Suprapubic skin (tissue), 4 donors: Measurements from ENCODE around the gene WDR62. TPM values are rescaled to one million over a fixed set of nuclear protein-coding genes. Genes with fewer than 3 reads are reported as not detected.

Experiments used
- DNase-seq, 2 donors: peaks; one replicate each; pipeline ENCODE4 v3.0.0-alpha.2; 2019; ENCODE audit warnings: low spot score in 2 of 2
- H3K27ac ChIP-seq: fragments of 200-600 bp; sonication (generic); one replicate; pipeline ENCODE4 v1.5.1; 2019
- H3K27me3 ChIP-seq: fragments of 200-600 bp; sonication (generic); one replicate; pipeline ENCODE4 v1.5.1; 2019
- H3K36me3 ChIP-seq: fragments of 200-600 bp; sonication (generic); one replicate; pipeline ENCODE4 v1.5.1; 2019
- H3K4me1 ChIP-seq: fragments of 200-600 bp; sonication (generic); one replicate; pipeline ENCODE4 v1.5.1; 2019
- H3K4me3 ChIP-seq: fragments of 200-600 bp; sonication (generic); one replicate; pipeline ENCODE4 v1.5.1; 2019; ENCODE audit warnings: mild to moderate bottlenecking
- H3K9me3 ChIP-seq: fragments of 200-600 bp; sonication (generic); one replicate; pipeline ENCODE4 v1.5.1; 2019
- CTCF ChIP-seq, 2 donors: fragments of 200-600 bp in 1 of 2; fragments of 450-650 bp in 1 of 2; sonication (generic) in 1 of 2; IDR thresholded peaks; one replicate each; pipeline ENCODE4 v1.5.1; 2016 to 2019; ENCODE audit warnings: antibody characterized with exemption in 2 of 2, mild to moderate bottlenecking in 1 of 2, moderate library complexity in 1 of 2
- EP300 ChIP-seq: sonication (generic); formaldehyde crosslinking; IDR thresholded peaks from one replicate; pipeline ENCODE4 v1.6.1; 2017; ENCODE audit warnings: antibody characterized with exemption
- POLR2A ChIP-seq, 2 donors: fragments of 450-650 bp; IDR thresholded peaks; one replicate each; pipeline ENCODE4 v1.6.1; 2017; ENCODE audit warnings: antibody characterized with exemption in 2 of 2, mild to moderate bottlenecking in 2 of 2, moderate library complexity in 2 of 2
- POLR2AphosphoS5 ChIP-seq, 3 donors: sonication (generic); formaldehyde crosslinking; IDR thresholded peaks; one replicate each; pipeline ENCODE4 v1.6.1; 2017; ENCODE audit warnings: antibody characterized with exemption in 3 of 3
- WGBS: methylation state at CpG from one replicate; pipeline ENCODE4 v1.1.5; 2018; 5-methylcytosine and 5-hydroxymethylcytosine counted together
- total RNA-seq, 4 donors: library from RNA; depleted of rRNA; stranded (reverse); fragments of >200 nt; gene quantifications; one replicate each; pipeline ENCODE4 v1.1.0, GENCODE V29; 2016

Gene WDR62
- total RNA-seq, 4 donors from 2014 or later = 1.4 to 3.7 (median 1.8) TPM

DNA sequence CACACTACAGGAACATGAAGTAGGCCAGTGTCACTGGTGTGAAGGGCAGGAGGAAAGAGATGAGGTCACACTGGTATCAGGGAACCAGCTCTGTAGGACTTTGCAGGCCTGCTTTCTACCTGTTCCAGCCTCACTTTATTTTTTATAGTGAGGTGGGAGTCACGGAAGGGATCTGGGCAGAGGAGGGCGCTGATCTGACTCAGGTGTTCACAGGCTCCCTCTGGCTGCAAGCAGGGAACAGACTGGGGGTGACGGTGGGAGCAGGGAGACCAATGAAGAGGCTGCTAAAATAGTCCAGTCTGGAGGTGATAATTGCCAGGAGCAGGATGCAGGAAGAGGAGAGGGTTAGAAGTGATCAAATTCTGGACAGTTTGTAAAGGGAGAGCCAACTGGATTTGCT is 3.5 kb upstream of the WDR62 start:
- DNase-seq = no peak
- Histone ChIP-seq H3K36me3 (no peaks in the 10 kb centered on the region), H3K9me3 (no peaks in the 10 kb centered on the region), H3K27me3 (no peaks in the 10 kb centered on the region), H3K27ac (no peak overlapping the region), H3K4me1 (peaks cover 13% of the 10 kb centered on the region), H3K4me3 (no peak overlapping the region)
- 63% methylated on average over 3 of the region's 3 CpGs for WGBS
- TF ChIP-seq CTCF (IDR thresholded peaks at IDR 0.05) = no peak
- TF ChIP-seq POLR2A (IDR thresholded peaks at IDR 0.05) = no peak
- no peak for TF ChIP-seq POLR2AphosphoS5 (IDR thresholded peaks at IDR 0.05)
- TF ChIP-seq EP300 = no peak

DNA sequence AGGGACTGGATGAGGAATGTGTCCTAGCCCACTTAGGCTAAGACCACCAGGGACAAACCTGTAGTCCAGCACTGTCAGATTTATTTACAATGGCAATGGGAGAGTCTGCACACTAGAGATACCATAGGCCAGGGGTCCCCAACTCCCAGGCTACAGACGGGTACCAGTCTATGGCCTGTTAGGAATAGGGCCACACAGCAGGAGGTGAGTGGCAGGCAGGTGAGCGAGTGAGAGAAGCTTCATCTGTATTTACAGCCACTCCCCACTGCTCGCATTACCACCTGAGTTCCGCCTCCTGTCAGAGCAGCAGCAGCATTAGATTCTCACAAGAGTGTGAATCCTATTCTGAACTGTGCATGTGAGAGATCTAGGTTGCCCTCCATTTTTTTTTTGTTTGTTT is 3.1 kb upstream of the WDR62 start:
- H3K4me3 ChIP-seq = no peak overlapping the region
- peaks cover 17% of the 10 kb centered on the region for H3K4me1 ChIP-seq
- TF ChIP-seq EP300 (no peak), POLR2AphosphoS5 (IDR thresholded peaks at IDR 0.05) (no peak), POLR2A (IDR thresholded peaks at IDR 0.05) (no peak), CTCF (IDR thresholded peaks at IDR 0.05) (no peak)
- no peak for DNase-seq
- no peaks in the 10 kb centered on the region for H3K9me3 ChIP-seq
- H3K27ac ChIP-seq = no peak overlapping the region
- no peaks in the 10 kb centered on the region for H3K27me3 ChIP-seq
- 100% methylated on average over 4 of the region's 4 CpGs for WGBS
- H3K36me3 ChIP-seq = no peaks in the 10 kb centered on the region

DNA sequence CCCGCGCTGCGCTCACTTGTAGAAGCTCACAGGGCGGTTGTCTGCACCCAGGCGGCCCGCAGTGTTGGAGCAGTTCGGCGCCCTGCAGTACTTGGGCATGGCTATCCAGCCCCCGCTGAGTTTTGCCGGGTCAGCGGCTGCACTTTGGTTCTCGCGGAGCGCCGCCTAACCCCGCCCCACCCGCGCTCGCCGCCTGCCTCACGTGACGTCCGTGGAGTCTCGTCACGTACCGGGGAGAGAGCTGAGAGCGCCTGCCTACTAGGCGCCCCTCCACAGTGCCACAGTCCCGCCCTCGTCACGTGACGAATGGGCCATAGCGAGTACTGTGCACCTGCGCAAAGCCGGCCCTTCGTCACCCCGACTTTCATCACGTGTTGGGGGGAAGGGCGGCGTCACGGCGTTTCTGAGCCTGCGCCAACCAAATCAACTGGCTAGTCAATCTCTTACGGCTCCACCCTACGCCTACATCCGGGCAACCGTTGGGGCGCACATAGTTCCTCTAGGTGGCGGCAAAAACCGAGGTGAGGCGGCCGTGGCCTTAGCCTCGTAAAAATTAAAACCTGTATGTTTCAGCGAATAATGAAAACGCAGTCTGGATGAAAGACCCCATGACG is 471 bp upstream of the WDR62 start, which contains the start of gene THAP8:
TSS of gene THAP8 (minus strand) at position 167 of the 614 bp plus-strand sequence. CDS start at position 99, 68 bp downstream.
- Histone ChIP-seq H3K4me3 (peak within 1 kb of the TSS; percentile 76), H3K27me3 (no peaks in the 10 kb centered on the region), H3K4me1 (peaks cover 19% of the 10 kb centered on the region), H3K9me3 (no peaks in the 10 kb centered on the region), H3K36me3 (no peaks in the 10 kb centered on the region), H3K27ac (peak within 1 kb of the TSS; percentile 94)
- no peak for TF ChIP-seq POLR2A (IDR thresholded peaks at IDR 0.05)
- TF ChIP-seq CTCF (IDR thresholded peaks at IDR 0.05) = peak; percentile 42 to 51
- peak; percentile 36 to 96 (median 74) for TF ChIP-seq POLR2AphosphoS5 (IDR thresholded peaks at IDR 0.05)
- TF ChIP-seq EP300 = no peak
- peak; percentile 100 for DNase-seq
- WGBS = 0% methylated on average over 50 of the region's 56 CpGs

DNA sequence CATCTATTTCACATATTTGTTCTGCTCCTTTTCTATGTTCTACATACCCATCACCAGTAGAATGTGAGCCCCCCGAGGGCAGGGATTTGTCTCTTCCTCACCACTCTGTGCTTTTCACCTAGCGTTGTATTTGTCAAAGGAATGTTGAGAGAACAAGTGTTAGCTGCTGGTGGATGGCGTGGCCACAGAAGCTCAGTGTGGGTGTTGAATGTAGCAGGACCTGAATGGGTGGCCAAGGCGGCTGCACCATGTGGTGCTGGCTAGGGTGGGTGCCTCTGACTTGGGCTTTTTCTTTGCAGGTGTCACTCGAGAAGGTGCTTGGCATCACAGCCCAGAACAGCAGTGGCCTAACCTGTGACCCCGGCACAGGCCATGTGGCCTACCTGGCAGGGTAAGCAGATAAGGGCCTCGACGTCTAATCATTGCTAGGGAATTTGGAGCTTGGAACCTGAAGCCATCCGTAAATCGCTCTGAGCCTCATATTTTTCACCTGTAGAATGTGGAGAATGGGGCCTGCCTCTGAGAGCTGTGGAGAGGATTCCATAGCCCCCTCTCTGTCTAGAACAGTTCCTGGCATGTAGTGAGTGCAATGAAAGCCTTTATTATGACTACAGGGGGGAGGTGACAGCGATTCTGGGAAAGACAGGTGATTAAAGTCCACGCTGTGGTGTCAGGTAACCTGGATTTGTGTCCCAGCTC is 3.9 kb downstream of the WDR62 start:
- TF ChIP-seq POLR2AphosphoS5 (IDR thresholded peaks at IDR 0.05) (no peak), EP300 (no peak), CTCF (IDR thresholded peaks at IDR 0.05) (no peak), POLR2A (IDR thresholded peaks at IDR 0.05) (no peak)
- no peaks in the 10 kb centered on the region for H3K36me3 ChIP-seq
- no peak overlapping the region for H3K4me3 ChIP-seq
- no peaks in the 10 kb centered on the region for H3K9me3 ChIP-seq
- no peaks in the 10 kb centered on the region for H3K27me3 ChIP-seq
- peaks cover 19% of the 10 kb centered on the region for H3K4me1 ChIP-seq
- DNase-seq = no peak
- no peak overlapping the region for H3K27ac ChIP-seq
- WGBS = 89% methylated on average over 12 of the region's 12 CpGs

DNA sequence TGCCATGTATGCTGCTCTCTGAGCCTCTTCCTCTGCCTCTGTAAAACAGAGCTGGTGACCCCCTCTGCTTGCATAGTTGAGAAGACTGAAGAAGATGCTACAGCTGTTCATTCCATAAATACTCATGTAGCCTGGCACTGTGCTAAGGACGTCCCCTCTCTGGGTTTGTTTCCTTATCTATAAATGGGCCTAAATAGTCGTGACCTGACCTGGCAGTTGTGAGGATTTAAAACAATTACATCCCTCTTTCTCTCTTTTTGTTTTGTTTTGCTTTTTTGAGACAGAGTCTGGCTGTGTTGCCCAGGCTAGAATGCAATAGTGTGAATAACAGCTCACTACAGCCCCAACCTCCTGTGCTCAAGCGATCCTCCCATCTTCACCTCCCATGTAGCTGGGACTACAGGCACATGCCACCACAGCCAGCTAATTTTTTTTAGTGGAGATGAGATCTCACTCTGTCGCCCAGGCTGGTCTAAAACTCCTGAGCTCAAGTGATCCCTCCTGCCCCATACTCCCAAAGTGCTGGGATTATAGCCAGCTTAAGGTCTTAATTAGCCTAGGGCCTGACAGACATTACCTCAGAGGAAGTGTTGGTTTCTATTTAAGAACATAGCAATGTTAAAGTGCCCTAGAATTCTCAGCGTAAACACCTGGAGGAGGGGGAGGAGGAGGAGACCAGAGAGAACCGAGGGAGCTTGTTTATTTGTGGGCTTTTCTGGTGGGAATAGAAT is 4.6 kb downstream of the WDR62 start:
- Histone ChIP-seq H3K4me1 (peaks cover 19% of the 10 kb centered on the region), H3K4me3 (no peak overlapping the region), H3K9me3 (no peaks in the 10 kb centered on the region), H3K27me3 (no peaks in the 10 kb centered on the region), H3K27ac (no peak overlapping the region), H3K36me3 (no peaks in the 10 kb centered on the region)
- TF ChIP-seq POLR2AphosphoS5 (IDR thresholded peaks at IDR 0.05) (no peak), POLR2A (IDR thresholded peaks at IDR 0.05) (no peak), CTCF (IDR thresholded peaks at IDR 0.05) (no peak), EP300 (no peak)
- DNase-seq = no peak
- 82% methylated on average over 6 of the region's 6 CpGs for WGBS
